IMR-90 (cell line): ENCODE data around the gene SUGCT. TPM values are rescaled to one million over a fixed set of nuclear protein-coding genes. Genes with fewer than 3 reads are reported as not detected.

Source experiments
- ATAC-seq: fragments of 200-7000 bp; cut with Tn5 transposase; 2 replicates; pipeline ENCODE4 v1.9.1; 2020; ENCODE audit warnings: low read depth, mild to moderate bottlenecking, moderate library complexity
- BruUV-seq: library from RNA; stranded (reverse); fragments of 400-500 nt; replicated peaks from 2 replicates; lab custom pipeline; 2021; lab: Mats Ljungman, UMichigan
- CTCF ChIA-PET: fragments of 300-600 bp; formaldehyde crosslinking; extraction: SDS; loops from one replicate; lab custom pipeline; 2021; ENCODE audit warnings: antibody characterized with exemption; lab: Yijun Ruan, JAX
- POLR2A ChIA-PET: fragments of 300-600 bp; sonication (Branson Sonifier 250); formaldehyde crosslinking; loops from one replicate; lab custom pipeline; 2022; ENCODE audit warnings: antibody characterized with exemption; ENCODE audit not compliant: unreplicated experiment; lab: Charles Lee
- DNase-seq: peaks from one replicate; pipeline ENCODE4 v3.0.0; 2013
- H2AFZ ChIP-seq: replicated peaks from 2 replicates; pipeline ENCODE3; 2013; ENCODE audit warnings: low read length, mild to moderate bottlenecking; ENCODE audit not compliant: poor library complexity
- H2AK5ac ChIP-seq: 2 replicates; pipeline ENCODE4 v1.6.1; 2013; ENCODE audit warnings: low read depth, low read length, inconsistent platforms
- H2AK9ac ChIP-seq: replicated peaks from 2 replicates; pipeline ENCODE3; 2013; ENCODE audit warnings: mild to moderate bottlenecking, low read depth, low read length, moderate library complexity; ENCODE audit not compliant: poor library complexity
- H2BK120ac ChIP-seq: 2 replicates; pipeline ENCODE4 v1.6.1; 2013; ENCODE audit warnings: low read depth, low read length, inconsistent platforms
- H2BK15ac ChIP-seq: 3 replicates; pipeline ENCODE4 v1.6.1; 2013; ENCODE audit warnings: low read depth, low read length, inconsistent platforms
- H2BK20ac ChIP-seq: 2 replicates; pipeline ENCODE4 v1.6.1; 2013; ENCODE audit warnings: low read depth, mild to moderate bottlenecking, inconsistent platforms, low read length, moderate library complexity
- H2BK5ac ChIP-seq: 2 replicates; pipeline ENCODE4 v1.6.1; 2013; ENCODE audit warnings: mild to moderate bottlenecking, low read depth, low read length, inconsistent platforms; ENCODE audit not compliant: poor library complexity, severe bottlenecking
- H3K14ac ChIP-seq: replicated peaks from 2 replicates; pipeline ENCODE4 v1.6.1; 2013; ENCODE audit warnings: low read depth, low read length, inconsistent platforms
- H3K18ac ChIP-seq: 2 replicates; pipeline ENCODE4 v1.6.1; 2013; ENCODE audit warnings: low read depth, low read length, control low read depth
- H3K23ac ChIP-seq: 2 replicates; pipeline ENCODE4 v1.6.1; 2013; ENCODE audit warnings: low read depth, low read length, inconsistent platforms
- H3K27ac ChIP-seq: 2 replicates; pipeline ENCODE4 v1.5.1; 2013; ENCODE audit warnings: mild to moderate bottlenecking, control low read depth, low read length; ENCODE audit not compliant: insufficient read depth
- H3K27me3 ChIP-seq: 2 replicates; pipeline ENCODE4 v1.6.1; 2013; ENCODE audit warnings: low read length; ENCODE audit not compliant: control insufficient read depth, insufficient read depth
- H3K36me3 ChIP-seq: 2 replicates; pipeline ENCODE4 v1.6.1; 2013; ENCODE audit warnings: low read length, mixed read lengths; ENCODE audit not compliant: control insufficient read depth, insufficient read depth
- H3K4ac ChIP-seq: 2 replicates; pipeline ENCODE4 v1.6.1; 2013; ENCODE audit warnings: low read depth, low read length, inconsistent platforms
- H3K4me1 ChIP-seq: 2 replicates; pipeline ENCODE4 v1.6.1; 2013; ENCODE audit warnings: low read length, mixed read lengths; ENCODE audit not compliant: control insufficient read depth, insufficient read depth
- H3K4me2 ChIP-seq: 2 replicates; pipeline ENCODE4 v1.6.1; 2013; ENCODE audit warnings: low read depth, mild to moderate bottlenecking, control low read depth, low read length, moderate library complexity
- H3K4me3 ChIP-seq: 2 replicates; pipeline ENCODE4 v1.5.1; 2013; ENCODE audit warnings: low read depth, mild to moderate bottlenecking, control low read depth, low read length, moderate library complexity; ENCODE audit not compliant: insufficient read depth
- H3K56ac ChIP-seq: 2 replicates; pipeline ENCODE4 v1.6.1; 2013; ENCODE audit warnings: low read length, inconsistent platforms; ENCODE audit not compliant: insufficient read depth; ENCODE audit errors: extremely low read depth
- H3K79me1 ChIP-seq, 2 experiments: 2 replicates each; pipeline ENCODE4 v1.6.1; 2013; ENCODE audit warnings: low read length in 2 of 2, inconsistent platforms in 1 of 2, low read depth in 1 of 2
- H3K9ac ChIP-seq: 2 replicates; pipeline ENCODE4 v1.6.1; 2013; ENCODE audit warnings: low read depth, low read length, control low read depth
- H3K9me1 ChIP-seq: 2 replicates; pipeline ENCODE4 v1.6.1; 2013; ENCODE audit warnings: low read length, inconsistent platforms; ENCODE audit not compliant: insufficient read depth
- H3K9me3 ChIP-seq: 2 replicates; pipeline ENCODE4 v1.6.1; 2013; ENCODE audit warnings: low read length; ENCODE audit not compliant: control insufficient read depth, insufficient read depth
- H4K20me1 ChIP-seq: 2 replicates; pipeline ENCODE4 v1.6.1; 2013; ENCODE audit warnings: low read length, inconsistent platforms; ENCODE audit not compliant: insufficient read depth
- H4K5ac ChIP-seq: 2 replicates; pipeline ENCODE4 v1.6.1; 2013; ENCODE audit warnings: mild to moderate bottlenecking, low read depth, low read length, control low read depth
- H4K8ac ChIP-seq, 2 experiments: 2 replicates each; pipeline ENCODE4 v1.6.1; 2013; ENCODE audit warnings: low read depth in 2 of 2, low read length in 2 of 2, control low read depth in 1 of 2, inconsistent platforms in 1 of 2
- H4K91ac ChIP-seq: 2 replicates; pipeline ENCODE4 v1.6.1; 2013; ENCODE audit warnings: low read depth, low read length, inconsistent platforms; ENCODE audit not compliant: insufficient read depth
- CEBPB ChIP-seq: IDR thresholded peaks from 2 replicates; pipeline ENCODE4 v1.6.1; 2012; ENCODE audit warnings: low read depth, low read length, improper control_type of control experiment
- FOS ChIP-seq: fragments of 150-350 bp; IDR thresholded peaks from 2 replicates; pipeline ENCODE4 v1.6.1; 2016; ENCODE audit warnings: low read depth, low read length
- MAZ ChIP-seq: IDR thresholded peaks from 2 replicates; pipeline ENCODE4 v1.6.1; 2012; ENCODE audit warnings: low read depth, mild to moderate bottlenecking, low read length, improper control_type of control experiment, moderate library complexity, borderline replicate concordance
- MXI1 ChIP-seq: IDR thresholded peaks from 2 replicates; pipeline ENCODE4 v1.6.1; 2012; ENCODE audit warnings: low read depth, mild to moderate bottlenecking, low read length, moderate library complexity, borderline replicate concordance
- NFE2L2 ChIP-seq: fragments of 150-350 bp; IDR thresholded peaks from 2 replicates; pipeline ENCODE4 v1.6.1; 2016; ENCODE audit warnings: low read depth, mild to moderate bottlenecking, low read length
- POLR2A ChIP-seq: IDR thresholded peaks from 2 replicates; pipeline ENCODE4 v1.6.1; 2012; ENCODE audit warnings: mild to moderate bottlenecking, low read depth, low read length
- RAD21 ChIP-seq: IDR thresholded peaks from 2 replicates; pipeline ENCODE4 v1.6.1; 2012; ENCODE audit warnings: low read length, improper control_type of control experiment
- RFX5 ChIP-seq: IDR thresholded peaks from 2 replicates; pipeline ENCODE4 v1.8.0; 2012; ENCODE audit warnings: low read depth, mild to moderate bottlenecking, low read length, moderate library complexity
- SMC3 ChIP-seq: fragments of 150-350 bp; IDR thresholded peaks from 2 replicates; pipeline ENCODE4 v1.6.1; 2016; ENCODE audit warnings: low read depth, mild to moderate bottlenecking, antibody characterized with exemption, low read length, moderate library complexity
- WGBS, 2 experiments: methylation state at CpG; one replicate each; pipeline versions ENCODE4 v1.1.5 to v1.1.7; 2013; ENCODE audit warnings: missing lambda C conversion rate in 2 of 2; ENCODE audit not compliant: insufficient read length in 1 of 2; ENCODE audit errors: extremely low coverage in 2 of 2; 5-methylcytosine and 5-hydroxymethylcytosine counted together
- dilution Hi-C: fragments of 300-500 bp; cut with HindIII; formaldehyde crosslinking; loops from one replicate; pipeline ENCODE4 v1.14.3; 2018; ENCODE audit warnings: low sequenced_read_pairs; ENCODE audit not compliant: unreplicated experiment
- in situ Hi-C: fragments of 300-500 bp; cut with MboI; formaldehyde crosslinking; loops from 3 replicates; pipeline ENCODE4 v1.14.3; 2019; ENCODE audit warnings: low sequenced_read_pairs, inconsistent platforms, mixed read lengths
- intact Hi-C: fragments of 100-400 bp; cut with micrococcal nuclease; formaldehyde crosslinking; loops from 2 replicates; pipeline ENCODE4 v1.10.0; 2022
- polyA plus RNA-seq, 3 experiments: library from polyadenylated mRNA; depleted of rRNA; stranded (reverse); fragments of >200 nt; gene quantifications; 2 replicates each; pipeline ENCODE4 v1.2.3, GENCODE V29; 2012; ENCODE audit warnings: low replicate concordance in 1 of 3
- total RNA-seq: library from RNA; depleted of rRNA; stranded (reverse); fragments of >200 nt; gene quantifications from 2 replicates; pipeline ENCODE4 v1.2.3, GENCODE V29; 2012
- TF ChIP-seq, protein P1 (sequence below): fragments of 150-350 bp; IDR thresholded peaks from 2 replicates; pipeline ENCODE4 v1.6.1; 2016; ENCODE audit warnings: low read depth, mild to moderate bottlenecking, low read length, moderate library complexity, borderline replicate concordance
- TF ChIP-seq, protein P2 (sequence below): conservative IDR thresholded peaks from 2 replicates; pipeline ENCODE4 v1.5.1; 2012; ENCODE audit warnings: mild to moderate bottlenecking, low read depth, low read length, improper control_type of control experiment
- TF ChIP-seq, protein P3 (sequence below): fragments of 150-350 bp; IDR thresholded peaks from 2 replicates; pipeline ENCODE4 v1.6.1; 2017; ENCODE audit warnings: mild to moderate bottlenecking, antibody characterized with exemption, low read length, low read depth

SUGCT gene
- total and polyA plus RNA-seq, 2 of the 4 experiments (the other 2 are of a cell fraction): 5.9 to 8.3 TPM

DNA sequence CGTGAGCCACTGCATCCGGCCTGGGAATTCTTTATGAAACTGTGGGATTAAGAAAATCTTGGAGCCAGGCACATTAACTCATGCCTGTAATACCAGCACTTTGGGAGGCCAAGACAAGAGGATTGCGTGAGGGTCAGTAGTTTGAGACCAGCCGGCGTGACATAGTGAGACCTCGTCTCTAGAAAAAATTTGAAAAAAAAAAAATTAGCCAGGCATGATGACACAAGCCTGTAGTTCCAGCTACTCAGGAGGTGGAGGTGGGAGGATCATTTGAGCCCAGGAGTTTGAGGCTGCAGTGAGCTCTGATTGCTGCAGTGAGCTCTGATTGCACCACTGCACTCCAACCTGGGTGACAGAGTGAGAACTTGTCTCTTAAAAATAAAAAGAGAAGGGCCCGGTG lies 69.8 kb downstream of the SUGCT start:
- H3K23ac ChIP-seq: no peak overlapping the region
- H2BK15ac ChIP-seq: no peak overlapping the region
- H3K4ac ChIP-seq: no peak overlapping the region
- no peak overlapping the region for H2BK5ac ChIP-seq
- H4K5ac ChIP-seq: no peak overlapping the region
- no peak overlapping the region for H3K27ac ChIP-seq
- H3K9me3 ChIP-seq: no peaks in the 10 kb centered on the region
- peaks cover 7% of the 10 kb centered on the region for H3K4me1 ChIP-seq
- in situ Hi-C loops: no loop called here
- H3K9me1 ChIP-seq: 0 out of 2 replicates have a peak, but pooled peaks cover 3% of the 10 kb centered on the region
- no peak overlapping the region for H3K4me3 ChIP-seq
- H4K20me1 ChIP-seq: no peaks in the 10 kb centered on the region
- no peak overlapping the region for H4K91ac ChIP-seq
- WGBS, 2 experiments: 100% methylated on average over 1 of the region's 7 CpGs; no CpG with 5 or more reads in 1 of the 2 experiments
- no peak overlapping the region for H3K9ac ChIP-seq
- no peaks in the 10 kb centered on the region for H3K79me1 ChIP-seq
- no peaks in the 10 kb centered on the region for H3K27me3 ChIP-seq
- no peak overlapping the region for H2AK9ac ChIP-seq
- H3K14ac ChIP-seq: no peak overlapping the region
- no peak overlapping the region for H2BK120ac ChIP-seq
- TF ChIP-seq POLR2A (no peak), SMC3 (no peak), MXI1 (no peak), RAD21 (no peak), NFE2L2 (no peak), FOS (no peak), RFX5 (no peak), CEBPB (no peak), MAZ (no peak)
- TF ChIP-seq, protein P1, sequence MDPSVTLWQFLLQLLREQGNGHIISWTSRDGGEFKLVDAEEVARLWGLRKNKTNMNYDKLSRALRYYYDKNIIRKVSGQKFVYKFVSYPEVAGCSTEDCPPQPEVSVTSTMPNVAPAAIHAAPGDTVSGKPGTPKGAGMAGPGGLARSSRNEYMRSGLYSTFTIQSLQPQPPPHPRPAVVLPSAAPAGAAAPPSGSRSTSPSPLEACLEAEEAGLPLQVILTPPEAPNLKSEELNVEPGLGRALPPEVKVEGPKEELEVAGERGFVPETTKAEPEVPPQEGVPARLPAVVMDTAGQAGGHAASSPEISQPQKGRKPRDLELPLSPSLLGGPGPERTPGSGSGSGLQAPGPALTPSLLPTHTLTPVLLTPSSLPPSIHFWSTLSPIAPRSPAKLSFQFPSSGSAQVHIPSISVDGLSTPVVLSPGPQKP: no peak
- TF ChIP-seq, protein P2, sequence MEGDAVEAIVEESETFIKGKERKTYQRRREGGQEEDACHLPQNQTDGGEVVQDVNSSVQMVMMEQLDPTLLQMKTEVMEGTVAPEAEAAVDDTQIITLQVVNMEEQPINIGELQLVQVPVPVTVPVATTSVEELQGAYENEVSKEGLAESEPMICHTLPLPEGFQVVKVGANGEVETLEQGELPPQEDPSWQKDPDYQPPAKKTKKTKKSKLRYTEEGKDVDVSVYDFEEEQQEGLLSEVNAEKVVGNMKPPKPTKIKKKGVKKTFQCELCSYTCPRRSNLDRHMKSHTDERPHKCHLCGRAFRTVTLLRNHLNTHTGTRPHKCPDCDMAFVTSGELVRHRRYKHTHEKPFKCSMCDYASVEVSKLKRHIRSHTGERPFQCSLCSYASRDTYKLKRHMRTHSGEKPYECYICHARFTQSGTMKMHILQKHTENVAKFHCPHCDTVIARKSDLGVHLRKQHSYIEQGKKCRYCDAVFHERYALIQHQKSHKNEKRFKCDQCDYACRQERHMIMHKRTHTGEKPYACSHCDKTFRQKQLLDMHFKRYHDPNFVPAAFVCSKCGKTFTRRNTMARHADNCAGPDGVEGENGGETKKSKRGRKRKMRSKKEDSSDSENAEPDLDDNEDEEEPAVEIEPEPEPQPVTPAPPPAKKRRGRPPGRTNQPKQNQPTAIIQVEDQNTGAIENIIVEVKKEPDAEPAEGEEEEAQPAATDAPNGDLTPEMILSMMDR: no peak
- TF ChIP-seq, protein P3, sequence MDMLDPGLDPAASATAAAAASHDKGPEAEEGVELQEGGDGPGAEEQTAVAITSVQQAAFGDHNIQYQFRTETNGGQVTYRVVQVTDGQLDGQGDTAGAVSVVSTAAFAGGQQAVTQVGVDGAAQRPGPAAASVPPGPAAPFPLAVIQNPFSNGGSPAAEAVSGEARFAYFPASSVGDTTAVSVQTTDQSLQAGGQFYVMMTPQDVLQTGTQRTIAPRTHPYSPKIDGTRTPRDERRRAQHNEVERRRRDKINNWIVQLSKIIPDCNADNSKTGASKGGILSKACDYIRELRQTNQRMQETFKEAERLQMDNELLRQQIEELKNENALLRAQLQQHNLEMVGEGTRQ: no peak
- BruUV-seq: no TSS peak
- H2AFZ ChIP-seq: no peak overlapping the region
- no peaks in the 10 kb centered on the region for H3K36me3 ChIP-seq
- H4K8ac ChIP-seq: 0 out of 4 replicates have a peak overlapping the region, but pooled peaks of 1 of the 2 experiments have one; percentile 8
- CTCF ChIA-PET: interaction anchor here (0.6 kb wide), 1 partner anchor 224 kb away, joined by 3 read pairs; no protein-coding TSS in a partner anchor
- POLR2A ChIA-PET: no interaction called here
- no peak overlapping the region for H3K56ac ChIP-seq
- no peak for DNase-seq
- H3K18ac ChIP-seq: no peak overlapping the region
- no peak overlapping the region for H2AK5ac ChIP-seq
- no peak overlapping the region for H3K4me2 ChIP-seq
- dilution Hi-C loops: no loop called here
- intact Hi-C loops: no loop called here
- ATAC-seq: no peak
- H2BK20ac ChIP-seq: no peak overlapping the region
